HG03108 (cell line): ENCODE measurements around the gene COL25A1.
"Not testable (repeated sequence)": the region's sequence is repeated elsewhere in the genome, so short reads cannot be mapped to it uniquely, and the experiment has no call there.

Experiments used
- ATAC-seq: cut with Tn5 transposase; IDR thresholded peaks from one replicate; pipeline ENCODE4 v1.9.1; 2021; ENCODE audit warnings: moderate library complexity; ENCODE audit not compliant: unreplicated experiment

COL25A1 gene

DNA sequence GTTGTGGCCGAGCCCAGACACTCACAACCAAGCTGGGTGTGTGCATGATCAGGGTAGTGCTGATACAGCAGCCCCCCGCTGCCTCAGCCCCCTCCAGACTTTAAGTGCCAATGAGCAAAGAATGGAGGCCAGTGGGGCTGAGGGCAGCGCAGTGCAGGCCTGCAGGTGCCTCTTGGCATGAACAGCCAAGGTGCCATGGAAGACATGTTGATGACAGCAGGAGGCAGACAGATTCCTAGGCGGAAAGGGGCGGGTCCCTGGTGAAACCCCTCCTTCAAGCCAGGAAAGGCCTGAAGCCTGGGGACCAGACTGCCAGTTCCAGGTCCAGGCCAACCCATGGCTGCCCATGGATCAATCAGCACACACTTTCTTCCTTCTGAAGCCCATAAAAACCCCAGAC, 286.3 kb downstream of the COL25A1 start:
- ATAC-seq = no peak

DNA sequence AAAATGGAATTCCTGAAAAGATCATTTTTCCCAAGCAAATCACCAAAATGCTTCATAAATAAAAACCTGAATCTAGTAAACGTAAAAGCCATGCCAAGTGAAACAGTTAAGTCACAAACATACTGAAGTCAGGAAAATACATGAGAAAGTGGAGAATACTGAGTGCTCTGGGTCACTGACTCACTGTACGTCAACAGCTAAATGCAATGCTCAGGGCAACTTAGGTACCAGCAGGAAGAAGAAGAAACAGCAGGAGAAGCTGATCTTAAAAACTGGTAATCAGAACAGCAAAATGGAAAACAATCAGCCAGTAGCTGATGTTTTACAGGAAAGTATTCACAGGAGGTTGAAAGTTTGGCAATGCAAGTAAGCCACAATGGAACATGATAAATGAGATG, 287.0 kb downstream of the COL25A1 start:
- no peak for ATAC-seq

DNA sequence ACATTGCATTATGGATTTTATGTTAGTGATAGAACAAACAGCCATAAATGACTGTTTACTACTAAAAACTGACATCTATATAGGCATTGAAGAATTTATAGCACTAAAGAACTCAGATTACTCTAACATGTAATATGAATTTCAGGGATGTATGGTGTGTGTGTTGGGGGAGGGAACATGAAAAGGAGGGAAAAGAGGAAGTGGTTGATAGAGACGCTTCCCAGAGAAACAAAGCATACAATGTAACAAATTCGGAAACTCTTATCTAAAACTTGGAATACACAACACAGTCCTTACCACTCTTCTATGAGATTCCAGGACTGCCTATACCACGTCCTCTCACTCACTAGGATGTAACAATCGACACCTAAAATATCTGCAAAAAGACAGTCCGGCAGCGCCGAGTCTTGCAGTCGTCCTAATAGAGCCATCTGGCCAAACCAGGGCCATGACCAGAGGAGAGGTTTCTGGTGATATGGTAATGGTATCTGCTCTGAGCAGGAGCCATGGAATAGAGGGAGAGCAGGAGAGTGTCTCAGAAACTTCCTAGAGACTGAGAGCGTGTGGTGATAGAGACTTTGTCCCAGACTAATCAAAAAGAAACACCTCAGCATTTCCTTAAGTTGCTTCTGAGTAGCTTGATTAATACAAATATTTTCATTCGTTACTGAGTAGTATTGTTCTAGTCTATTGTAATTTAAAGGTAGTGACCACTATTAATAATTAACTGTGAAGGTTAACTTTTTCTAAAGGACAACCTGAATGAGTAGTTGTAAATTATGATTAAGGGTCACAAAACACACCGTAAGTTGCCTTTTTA, 287.7 kb downstream of the COL25A1 start:
- ATAC-seq = no peak

DNA sequence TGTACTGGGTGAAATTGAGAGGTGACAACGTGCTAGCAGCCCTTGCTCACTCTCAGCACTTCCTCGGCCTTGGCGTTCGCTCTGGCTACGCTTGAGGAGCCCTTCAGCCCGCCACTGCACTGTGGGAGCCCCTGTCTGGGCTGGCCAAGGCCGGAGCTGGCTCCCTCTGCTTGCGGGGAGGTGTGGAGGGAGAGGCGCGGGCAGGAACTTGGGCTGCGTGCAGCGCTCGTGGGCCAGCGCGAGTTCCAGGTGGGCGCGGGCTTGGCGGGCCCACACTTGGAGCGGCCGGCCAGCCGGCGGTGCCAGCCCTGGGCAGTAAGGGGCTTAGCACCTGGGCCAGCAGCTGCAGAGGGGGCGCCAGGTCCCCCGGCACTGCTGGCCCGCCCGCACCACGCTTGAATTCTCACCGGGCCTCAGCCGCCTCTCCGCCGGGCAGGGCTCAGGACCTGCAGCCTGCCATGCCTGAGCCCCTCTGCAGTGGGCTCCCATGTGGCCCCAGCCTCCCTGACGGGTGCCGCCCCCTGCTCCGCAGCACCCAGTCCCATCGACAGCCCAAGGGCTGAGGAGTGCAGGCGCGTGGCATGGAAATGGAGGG, 290.1 kb downstream of the COL25A1 start:
- no peak for ATAC-seq

DNA sequence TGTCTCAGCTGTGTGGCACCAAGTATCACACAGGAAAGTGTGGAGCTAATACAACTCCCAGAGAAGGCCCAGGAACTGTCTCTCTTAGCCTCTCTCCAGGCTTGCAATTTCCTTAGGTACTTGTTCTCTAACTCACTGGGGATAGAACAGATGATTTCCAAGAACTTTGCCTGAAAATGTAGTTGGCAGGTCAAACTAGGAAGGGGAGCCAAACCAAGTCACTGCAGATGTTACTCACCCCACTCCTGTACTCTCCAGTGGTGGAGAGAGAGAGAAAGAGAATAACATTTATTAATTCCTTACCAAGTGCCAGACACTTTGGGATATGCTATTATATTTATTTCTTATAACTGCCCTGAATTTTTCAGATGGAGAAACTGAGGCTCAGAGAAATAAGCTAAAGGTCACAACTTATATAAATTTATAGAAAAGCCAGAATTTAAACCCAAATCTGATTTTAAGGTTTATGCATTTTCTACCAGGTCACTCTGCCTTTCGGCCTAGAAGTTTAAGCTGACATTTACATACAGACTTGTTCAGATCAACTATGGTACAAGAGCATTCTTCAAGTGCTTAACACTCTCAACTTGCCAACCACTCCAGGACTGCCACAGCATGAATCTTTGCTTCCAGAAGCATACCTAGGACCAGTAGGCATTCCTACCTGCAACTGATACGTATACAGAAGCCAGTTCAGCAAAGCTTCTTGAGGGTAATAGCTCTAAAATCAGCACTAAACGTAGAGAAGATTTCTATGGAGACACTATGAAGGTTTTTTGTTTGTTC, 291.0 kb downstream of the COL25A1 start:
- no peak for ATAC-seq

DNA sequence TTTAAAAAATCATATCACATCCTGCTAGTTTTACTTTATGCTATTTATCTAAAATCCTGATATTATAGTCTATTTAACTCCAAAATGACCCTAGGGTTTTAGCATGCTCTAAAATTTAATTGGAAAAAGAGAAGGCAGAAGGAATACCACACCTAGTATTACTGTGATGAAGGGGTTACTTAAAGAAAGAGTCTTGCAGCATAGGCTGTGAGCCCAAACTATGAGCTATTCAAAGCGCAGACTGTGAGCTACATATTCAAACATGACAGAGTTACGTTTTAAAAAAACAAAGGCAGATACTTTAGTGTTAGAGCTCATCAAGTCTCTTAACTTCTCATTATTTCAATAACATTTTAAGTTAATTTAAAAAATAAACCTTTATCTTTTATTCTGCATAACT, 291.9 kb downstream of the COL25A1 start:
- ATAC-seq = no peak

DNA sequence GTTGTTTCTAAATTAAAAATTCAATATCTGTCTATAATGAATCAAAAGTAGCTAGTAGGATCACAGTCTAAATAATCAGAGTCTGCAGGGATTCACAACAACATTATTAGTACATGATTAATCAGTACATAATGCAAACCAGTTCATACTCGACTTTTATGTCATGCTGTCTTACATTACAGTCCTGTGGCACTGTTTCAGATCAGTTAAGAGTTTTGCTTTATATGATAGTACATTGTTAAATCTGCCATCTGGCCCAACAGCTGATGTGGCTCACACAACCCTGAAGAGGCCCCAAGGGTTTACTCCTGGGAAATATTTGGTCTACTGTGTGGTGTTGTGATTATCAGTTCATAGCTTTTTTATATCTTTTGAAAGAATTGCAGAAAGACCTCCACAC, 292.5 kb downstream of the COL25A1 start:
- no peak for ATAC-seq

DNA sequence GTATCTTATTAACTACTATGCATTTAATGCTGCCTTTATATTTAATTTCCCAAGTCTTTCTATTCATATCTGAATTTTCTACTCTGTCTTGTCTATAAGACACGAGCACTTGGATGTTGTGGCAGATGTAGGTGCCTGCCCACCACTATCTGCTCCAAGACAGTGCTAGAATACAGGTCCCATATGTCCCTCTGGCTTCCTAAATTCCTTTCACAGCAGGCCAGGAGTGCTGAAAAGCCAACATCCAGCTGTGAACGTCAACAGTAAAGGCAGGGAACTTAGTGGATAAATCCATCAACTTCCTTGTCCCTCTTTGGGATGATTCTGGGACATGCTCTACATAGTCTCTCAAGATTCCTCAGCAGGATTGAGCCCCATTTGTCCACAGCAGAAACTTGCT, 294.5 kb downstream of the COL25A1 start:
- ATAC-seq = no peak

DNA sequence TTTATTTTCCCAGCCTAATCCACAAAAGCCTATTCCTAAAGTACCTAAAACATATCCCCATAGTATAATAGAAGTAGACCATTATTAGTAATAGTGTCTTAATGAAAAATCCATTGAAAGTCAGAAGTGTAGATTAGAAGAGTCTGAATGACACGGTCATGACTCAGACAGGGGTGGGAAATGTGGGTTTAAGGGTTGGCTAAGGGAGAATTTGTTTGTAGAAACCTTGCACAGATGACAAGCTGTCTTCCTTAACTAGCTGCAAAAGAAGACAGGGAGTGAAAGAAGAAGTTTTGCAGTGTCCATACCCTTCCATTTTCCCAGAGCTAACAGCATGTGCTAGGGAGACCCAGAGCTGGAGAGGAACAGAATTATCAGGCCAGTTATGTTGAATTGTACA, 296.9 kb downstream of the COL25A1 start:
- ATAC-seq = no peak

DNA sequence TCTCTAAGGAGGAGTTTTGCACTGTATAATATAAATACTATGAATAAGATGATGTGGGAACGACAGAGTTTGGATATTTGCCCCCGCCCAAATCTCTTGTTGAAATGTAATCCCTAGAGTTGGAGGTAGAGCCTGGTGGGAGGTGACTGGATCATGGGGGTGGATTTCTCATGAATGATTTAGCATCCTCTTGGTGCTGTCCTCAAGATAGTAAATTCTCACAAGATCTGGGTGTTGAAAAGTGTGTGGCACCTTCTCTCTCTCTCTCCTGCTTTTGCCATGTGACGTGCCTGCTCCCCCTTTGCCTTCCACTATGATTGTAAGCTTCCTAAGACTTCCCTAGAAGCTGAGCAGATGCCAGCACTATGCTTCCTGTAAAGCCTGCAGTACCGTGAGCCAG, 298.0 kb downstream of the COL25A1 start:
- no peak for ATAC-seq

DNA sequence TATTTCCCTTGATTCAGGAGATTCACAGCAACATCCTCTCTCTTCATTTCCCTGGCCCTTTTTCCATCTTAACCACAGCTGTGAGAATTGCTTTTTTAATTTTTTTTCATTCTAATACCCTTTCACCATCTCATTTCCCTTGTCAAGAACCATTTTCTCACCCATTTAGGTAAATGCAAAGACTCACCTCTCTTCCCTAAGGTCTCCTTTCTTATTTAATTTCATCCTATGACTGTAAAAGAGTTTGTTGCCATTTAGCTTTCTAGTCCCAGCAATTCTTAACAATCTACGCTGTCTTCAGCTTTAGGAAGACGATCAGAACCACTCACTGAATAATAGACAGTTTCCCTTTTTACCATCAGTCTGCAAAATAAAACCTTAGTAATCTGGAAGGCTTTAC, 298.5 kb downstream of the COL25A1 start:
- ATAC-seq = no peak

DNA sequence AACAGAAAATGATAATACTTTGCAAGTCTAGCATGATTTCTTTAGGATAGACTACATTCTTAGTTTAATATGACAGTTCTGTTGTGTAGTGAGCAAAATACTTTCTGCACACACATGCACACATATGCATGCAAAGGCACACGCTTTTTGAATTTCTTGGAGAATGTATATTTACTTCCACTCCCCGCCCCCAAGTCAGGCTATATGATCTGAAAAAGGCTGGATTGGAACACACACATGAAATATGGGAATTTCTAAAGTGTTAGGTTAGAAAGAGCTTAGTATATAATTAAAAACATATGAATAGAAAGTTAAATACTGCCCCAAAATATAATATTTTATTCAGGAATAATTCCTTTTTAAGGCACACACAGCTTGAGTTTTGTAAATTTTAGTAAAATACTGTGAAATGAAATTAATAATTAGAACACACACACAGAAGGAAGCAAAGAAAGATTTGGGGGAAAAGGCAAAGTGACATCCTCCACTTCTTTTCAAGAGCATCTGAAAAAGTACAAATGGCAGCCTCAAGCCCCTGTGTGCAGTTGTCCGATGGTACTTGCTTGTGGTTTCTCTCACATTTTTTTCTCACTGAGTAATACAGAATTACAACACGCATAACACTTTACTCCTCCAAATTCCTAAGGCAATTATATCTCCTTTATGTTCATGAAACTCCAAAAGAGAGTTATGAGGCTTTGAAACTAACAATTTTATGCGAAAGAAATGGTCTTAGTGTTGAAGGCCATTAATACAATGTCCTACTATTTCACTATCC, 310.7 kb downstream of the COL25A1 start:
- no peak for ATAC-seq

DNA sequence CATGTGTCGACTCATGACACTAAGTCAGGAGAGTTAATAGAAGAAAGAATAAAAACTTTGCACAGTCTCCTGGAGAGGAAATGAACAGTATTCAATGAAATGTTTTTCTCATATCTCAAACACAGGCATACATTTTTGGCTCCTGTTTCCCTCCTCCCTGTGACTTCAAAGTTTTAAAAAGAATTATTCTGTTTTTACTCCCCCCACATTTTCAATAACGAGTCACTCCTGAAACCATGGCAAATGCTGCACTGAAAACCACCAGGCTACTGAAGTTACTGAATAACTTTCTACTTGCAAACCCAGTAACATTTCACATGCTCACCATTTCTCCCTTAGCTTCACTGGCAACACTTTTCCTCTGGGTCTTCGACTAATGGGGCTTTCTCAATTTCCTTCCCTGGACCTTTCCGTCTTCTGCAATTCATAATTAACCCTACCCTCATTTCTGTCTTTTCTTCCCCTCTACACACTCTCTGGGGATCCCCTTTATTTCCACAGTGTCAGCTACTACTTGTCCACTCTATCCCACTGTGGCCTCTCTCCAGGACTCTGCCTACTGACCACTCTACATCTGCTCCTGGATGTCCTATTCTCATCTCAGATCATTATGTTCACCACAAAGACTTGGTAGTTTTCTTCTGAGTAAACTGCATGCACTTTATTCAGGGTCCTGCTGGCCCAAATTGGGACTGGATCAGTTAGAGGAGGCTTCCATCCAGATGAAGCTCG, 313.8 kb downstream of the COL25A1 start:
- ATAC-seq = no peak

DNA sequence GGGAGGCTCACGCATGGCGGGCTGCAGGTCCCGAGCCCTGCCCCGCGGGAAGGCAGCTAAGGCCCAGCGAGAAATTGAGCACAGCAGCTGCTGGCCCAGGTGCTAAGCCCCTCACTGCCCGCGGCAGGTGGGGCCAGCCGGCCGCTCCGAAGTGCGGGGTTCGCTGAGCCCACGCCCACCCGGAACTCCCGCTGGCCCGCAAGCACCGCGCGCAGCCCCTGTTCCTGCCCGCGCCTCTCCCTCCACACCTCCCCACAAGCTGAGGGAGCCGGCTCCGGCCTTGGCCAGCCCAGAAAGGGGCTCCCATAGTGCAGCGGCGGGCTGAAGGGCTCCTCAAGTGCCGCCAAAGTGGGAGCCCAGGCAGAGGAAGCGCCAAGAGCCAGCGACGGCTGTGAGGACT, 318.0 kb downstream of the COL25A1 start:
- ATAC-seq = not testable (repeated sequence)

DNA sequence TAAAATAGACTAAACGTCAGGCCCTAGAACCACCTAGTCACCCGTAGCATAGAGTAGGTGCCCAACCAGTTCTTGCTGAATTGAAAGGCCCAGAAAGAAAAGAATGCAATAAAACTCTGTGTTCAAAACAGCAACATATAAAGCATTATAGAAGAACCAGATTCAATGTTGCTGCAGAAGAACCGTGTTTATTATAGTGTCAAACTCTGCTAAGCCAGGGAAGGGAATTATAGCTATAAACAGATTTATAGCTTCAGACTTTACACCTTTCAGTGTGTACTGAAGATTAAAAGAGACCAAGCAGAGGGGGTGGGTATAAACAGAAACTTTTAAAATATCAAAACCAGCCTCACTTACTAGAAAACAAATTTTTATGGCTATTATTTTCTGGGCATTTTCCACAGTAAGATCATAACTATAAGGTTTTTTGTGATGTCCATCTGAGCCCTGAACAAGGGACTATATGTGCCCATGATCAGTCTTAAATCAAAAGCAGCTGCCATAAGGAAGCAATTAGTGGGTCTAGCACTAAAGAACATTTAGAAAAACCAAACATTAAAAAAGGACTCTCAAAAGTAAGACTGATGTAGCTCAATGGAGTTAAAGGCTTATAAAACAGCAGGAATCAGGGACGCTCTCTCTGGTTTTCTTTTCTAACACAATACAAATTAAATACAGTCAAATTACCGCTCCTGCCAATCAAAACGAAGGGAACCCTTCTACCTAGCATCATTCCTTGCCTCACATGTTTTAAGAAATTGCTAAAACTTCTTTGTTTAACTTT, 319.9 kb downstream of the COL25A1 start:
- no peak for ATAC-seq

DNA sequence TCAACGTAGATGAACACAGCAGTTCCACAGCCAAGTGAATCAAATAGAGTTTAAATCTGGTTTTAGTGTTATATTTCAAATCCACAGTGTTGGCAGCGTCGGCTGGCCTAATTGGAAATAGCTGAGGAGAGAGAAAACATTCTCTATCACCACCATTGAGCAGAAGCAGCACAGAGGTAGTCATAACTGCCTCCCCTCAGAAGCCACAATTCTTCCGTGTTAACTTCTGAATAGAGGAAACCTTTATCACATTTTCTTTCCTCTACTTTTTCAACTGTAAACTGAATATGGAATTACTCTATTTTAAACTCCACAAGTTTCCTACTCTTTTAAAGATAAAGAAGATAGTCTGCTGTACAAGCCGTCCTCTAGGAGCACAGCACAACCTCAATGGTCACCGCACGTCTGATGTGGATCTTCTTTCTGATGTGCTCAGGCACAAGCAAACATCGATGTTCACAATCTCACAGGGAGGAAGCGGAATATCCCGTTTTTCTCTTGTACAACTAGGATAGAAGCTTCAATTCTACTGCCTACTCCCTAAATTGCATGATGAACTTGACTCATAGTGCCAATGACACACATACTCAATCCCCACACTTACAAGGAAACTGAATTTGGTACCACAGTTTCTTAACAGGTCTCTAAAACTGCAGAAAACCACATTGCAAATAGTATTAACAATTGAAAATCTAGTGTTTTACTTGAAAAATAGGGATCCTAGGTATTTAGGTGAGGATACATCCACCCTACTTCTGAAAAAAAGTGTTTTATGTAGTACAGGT, 321.8 kb downstream of the COL25A1 start:
- no peak for ATAC-seq

DNA sequence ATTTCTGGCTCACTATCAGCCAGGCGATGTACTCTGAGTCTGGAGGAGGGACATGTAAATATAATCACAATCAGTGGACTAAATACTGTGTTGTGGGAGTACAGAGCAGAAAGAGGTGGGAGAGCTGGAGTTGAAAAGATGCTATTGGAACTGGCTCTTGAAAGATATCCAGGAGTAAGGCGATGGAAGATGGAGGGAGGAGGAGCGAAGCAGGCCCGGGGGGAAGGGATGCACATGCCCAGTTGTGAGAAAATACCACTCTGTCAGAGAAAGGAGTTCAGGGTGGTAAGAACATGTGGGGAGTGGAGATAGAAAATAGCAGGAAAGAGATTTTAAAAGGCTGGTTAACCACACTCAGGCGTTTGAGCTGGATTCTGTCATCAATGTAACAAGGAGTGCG, 322.7 kb downstream of the COL25A1 start:
- ATAC-seq = no peak

DNA sequence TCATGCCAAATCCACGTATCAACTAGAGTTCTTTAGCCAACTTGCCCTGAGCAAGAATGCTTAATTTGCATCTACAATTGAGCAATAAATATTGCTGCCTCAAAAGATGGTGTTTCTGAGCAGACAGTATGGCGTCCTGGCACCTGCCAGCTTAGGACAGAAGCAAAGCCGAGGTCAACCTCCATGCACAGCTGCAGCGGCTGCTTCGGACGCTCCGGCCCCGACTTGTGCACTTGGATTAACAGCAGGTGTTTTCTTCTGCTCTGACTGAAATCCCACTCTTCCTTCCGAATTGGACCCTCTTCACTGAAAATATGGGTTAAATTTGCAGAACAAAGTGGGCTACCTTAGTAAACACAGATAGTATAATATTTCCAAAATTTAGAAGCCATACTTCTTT, 324.4 kb downstream of the COL25A1 start:
- no peak for ATAC-seq
